ENCODE measurements around the gene SLC12A5. TPM values are rescaled to one million over a fixed set of nuclear protein-coding genes. Genes with fewer than 3 reads are reported as not detected.

The SLC12A5 gene
- total RNA-seq, 1 donor, result not detected

DNA sequence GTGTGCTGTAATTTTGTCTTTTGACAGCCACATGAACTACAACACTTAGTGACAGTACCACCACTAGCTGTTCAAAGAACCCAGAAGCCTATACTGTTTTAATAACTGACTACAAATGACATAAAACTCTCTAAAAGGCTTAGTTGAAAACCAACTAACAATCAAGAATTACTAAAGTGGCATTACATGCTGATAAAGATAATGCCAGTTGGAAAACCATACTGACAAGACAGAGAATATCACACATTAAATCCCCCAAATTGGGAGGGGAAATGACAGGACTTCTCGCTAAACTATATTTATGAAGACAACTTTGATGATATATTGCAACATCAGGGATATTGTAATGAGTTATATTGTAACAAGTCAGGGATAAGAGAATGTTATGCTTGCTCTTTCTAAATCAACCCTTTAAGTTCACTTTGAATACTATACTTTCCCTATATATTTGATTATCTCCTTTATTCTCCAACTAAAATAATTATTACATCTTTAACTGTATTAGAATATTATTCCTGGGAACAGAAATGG lies 54.6 kb downstream of the SLC12A5 start:
- TF ChIP-seq, protein P1, sequence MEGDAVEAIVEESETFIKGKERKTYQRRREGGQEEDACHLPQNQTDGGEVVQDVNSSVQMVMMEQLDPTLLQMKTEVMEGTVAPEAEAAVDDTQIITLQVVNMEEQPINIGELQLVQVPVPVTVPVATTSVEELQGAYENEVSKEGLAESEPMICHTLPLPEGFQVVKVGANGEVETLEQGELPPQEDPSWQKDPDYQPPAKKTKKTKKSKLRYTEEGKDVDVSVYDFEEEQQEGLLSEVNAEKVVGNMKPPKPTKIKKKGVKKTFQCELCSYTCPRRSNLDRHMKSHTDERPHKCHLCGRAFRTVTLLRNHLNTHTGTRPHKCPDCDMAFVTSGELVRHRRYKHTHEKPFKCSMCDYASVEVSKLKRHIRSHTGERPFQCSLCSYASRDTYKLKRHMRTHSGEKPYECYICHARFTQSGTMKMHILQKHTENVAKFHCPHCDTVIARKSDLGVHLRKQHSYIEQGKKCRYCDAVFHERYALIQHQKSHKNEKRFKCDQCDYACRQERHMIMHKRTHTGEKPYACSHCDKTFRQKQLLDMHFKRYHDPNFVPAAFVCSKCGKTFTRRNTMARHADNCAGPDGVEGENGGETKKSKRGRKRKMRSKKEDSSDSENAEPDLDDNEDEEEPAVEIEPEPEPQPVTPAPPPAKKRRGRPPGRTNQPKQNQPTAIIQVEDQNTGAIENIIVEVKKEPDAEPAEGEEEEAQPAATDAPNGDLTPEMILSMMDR (IDR thresholded peaks at IDR 0.05; ENCODE audit: insufficient read depth, low read length), result no peak
- H3K4me3 ChIP-seq (ENCODE audit: low read depth, low read length), result no peak overlapping the region
- DNase-seq (ENCODE audit: low read depth), result no peak

DNA sequence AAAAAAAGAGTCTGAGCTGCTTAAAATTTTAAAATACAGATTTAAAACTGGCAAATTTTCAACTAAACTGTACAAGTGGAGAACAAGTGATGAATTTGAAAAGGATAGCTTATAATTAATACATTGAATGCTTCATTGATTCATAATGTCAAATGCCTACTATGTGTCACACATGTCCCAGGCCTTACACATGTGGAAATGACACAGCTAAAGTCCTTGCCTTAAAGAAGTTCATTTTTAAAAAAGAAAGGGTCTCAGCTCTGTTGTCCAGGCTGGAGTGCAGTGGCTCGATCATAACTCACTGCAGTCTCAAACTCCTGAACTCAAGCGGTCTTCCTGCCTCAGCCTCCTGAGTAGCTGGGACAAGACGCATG lies 55.8 kb downstream of the SLC12A5 start:
- DNase-seq (ENCODE audit: low read depth), result no peak
- no peak overlapping the region for H3K4me3 ChIP-seq (ENCODE audit: low read depth, low read length)
- TF ChIP-seq, protein P1 (IDR thresholded peaks at IDR 0.05; ENCODE audit: insufficient read depth, low read length), result no peak

DNA sequence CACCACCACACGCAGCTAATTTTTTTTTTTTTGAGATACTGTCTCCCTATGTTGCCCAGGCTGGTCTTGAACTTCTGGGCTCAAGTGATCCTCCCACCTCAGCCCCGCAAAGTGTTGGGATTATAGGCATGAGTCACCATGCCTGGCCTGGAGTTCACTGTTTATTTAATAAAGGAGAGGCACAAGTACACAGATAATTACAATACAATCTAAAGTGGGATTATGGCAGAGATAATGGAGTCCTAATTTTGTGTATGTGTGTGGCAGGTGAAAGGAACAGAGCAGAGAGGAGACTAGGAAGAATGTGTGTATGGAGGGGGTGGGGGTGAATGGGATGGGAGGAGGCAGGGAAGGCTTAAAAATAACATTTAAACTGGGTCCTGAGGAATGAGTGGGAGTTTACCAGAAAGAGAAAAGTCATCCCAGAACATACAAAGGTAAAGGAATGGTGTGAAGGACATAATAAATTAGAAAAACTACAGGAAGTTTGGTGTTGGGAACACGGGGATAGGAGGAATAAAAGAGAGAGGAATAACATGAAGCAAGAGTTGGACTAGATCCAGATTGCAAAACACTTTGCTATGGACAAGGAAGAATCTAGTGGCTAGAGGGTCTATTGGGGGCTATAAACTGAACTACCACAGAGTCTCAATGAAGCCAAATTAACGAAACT lies 56.3 kb downstream of the SLC12A5 start:
- TF ChIP-seq, protein P1 (IDR thresholded peaks at IDR 0.05; ENCODE audit: insufficient read depth, low read length), result no peak
- no peak overlapping the region for H3K4me3 ChIP-seq (ENCODE audit: low read depth, low read length)
- DNase-seq (ENCODE audit: low read depth), result peak; percentile 63

DNA sequence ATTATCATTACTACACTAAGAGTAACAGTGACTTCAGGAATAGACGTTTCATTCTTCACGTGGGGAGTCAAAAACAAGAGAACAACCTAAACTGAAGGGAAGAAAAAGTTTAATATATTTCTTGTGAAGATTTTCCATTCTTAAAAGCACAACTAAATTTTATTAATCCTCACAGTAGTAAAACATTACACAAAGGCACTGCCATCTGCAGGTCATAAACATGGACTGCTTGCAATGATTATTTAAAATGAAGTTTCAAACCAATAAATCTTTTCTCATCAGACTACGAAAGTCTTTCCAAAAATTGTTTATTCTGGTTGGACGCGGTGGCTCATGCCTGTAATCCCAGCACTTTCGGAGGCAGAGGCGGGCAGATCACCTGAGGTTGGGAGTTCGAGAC lies 58.1 kb downstream of the SLC12A5 start:
- peak; percentile 52 for DNase-seq (ENCODE audit: low read depth)
- TF ChIP-seq, protein P1 (IDR thresholded peaks at IDR 0.05; ENCODE audit: insufficient read depth, low read length), result peak; percentile 50
- H3K4me3 ChIP-seq (ENCODE audit: low read depth, low read length), result no peak overlapping the region

DNA sequence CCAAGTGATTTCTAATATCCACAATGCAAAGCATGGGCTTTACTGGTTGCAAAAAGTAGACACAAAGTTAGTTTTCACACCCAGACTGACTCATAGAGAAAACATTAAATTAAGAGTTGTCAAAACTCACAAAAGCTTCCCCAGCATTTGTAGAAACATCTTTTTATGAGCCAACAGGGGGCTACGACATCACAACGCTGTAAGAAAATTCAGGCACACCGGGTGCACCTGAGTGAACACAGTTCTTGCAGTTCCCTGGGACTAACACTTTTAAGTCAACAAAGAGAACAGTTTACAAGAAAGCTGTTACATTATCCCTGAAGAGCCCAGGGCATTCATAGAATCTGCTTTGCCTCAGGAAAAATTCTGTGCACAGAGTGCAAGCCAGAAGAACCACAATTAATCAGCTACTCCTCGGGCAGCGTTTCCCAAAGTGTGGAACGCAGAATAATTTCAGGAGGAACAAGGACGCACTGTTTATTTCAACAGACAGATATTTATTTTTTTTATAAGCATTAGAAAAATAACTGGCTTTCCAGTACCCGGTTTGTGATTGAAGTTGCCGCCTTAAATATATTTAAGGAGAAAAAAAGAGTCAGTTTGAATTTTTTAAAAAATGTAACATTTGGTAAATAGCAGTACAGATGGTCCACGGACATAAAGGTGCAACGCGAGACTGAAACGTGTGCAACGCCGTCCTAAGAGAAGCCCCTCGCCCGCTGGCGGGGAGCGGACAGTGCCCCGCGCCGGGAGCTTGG lies 59.6 kb downstream of the SLC12A5 start:
- H3K4me3 ChIP-seq (ENCODE audit: low read depth, low read length), result peak overlapping the region; percentile 90
- peak; percentile 31 for DNase-seq (ENCODE audit: low read depth)
- TF ChIP-seq, protein P1 (IDR thresholded peaks at IDR 0.05; ENCODE audit: insufficient read depth, low read length), result no peak

DNA sequence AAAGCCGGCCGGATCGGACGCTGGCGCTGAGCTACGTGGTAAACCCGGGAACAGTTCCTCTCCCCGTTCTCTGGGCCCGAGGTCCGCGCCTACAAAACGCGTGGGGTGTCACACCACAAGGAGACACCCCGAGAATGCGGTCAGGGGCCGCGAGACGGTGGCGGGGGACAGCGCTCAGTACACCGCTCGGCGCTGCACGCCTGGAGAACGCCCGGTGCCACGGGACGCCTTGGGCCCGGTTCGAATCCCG lies 60.1 kb downstream of the SLC12A5 start:
- no peak for DNase-seq (ENCODE audit: low read depth)
- TF ChIP-seq, protein P1 (IDR thresholded peaks at IDR 0.05; ENCODE audit: insufficient read depth, low read length), result no peak
- H3K4me3 ChIP-seq (ENCODE audit: low read depth, low read length), result peak overlapping the region; percentile 90

Data from fibroblast of the aortic adventitia (primary cell).